ENCODE measurements around the gene SOD2. TPM values are rescaled to one million over a fixed set of nuclear protein-coding genes. Genes with fewer than 3 reads are reported as not detected.

SOD2 gene
- total RNA-seq, 1 donor from 2014 or later: 64.0 TPM

GRCh38 chr6:159646733-159647132, 46.3 kb downstream of the SOD2 start:
- Histone ChIP-seq H3K79me2 (ENCODE audit: insufficient read depth, low read length) (no peaks in the 10 kb centered on the region), H3K4me2 (ENCODE audit: low read length) (no peak overlapping the region), H4K20me1 (ENCODE audit: insufficient read depth, low read length) (no peaks in the 10 kb centered on the region), H3K27me3 (ENCODE audit: insufficient read depth, low read length) (no peaks in the 10 kb centered on the region), H3K9me3 (ENCODE audit: insufficient read depth, low read depth, low read length) (no peaks in the 10 kb centered on the region), H3K4me1 (ENCODE audit: insufficient read depth, low read length) (no peaks in the 10 kb centered on the region), H2AFZ (ENCODE audit: low read depth, low read length) (no peak overlapping the region), H3K27ac (ENCODE audit: low read depth, low read length) (no peak overlapping the region), H3K9ac (ENCODE audit: low read length) (no peak overlapping the region), H3K36me3 (ENCODE audit: insufficient read depth, low read length) (no peaks in the 10 kb centered on the region), H3K4me3 (ENCODE audit: insufficient read depth, low read depth, low read length) (no peak overlapping the region)
- no peak for FAIRE-seq
- H3K4me3 Mint-ChIP-seq (ENCODE audit: unreplicated experiment): no peak overlapping the region
- H3K27ac Mint-ChIP-seq (ENCODE audit: unreplicated experiment): no peak overlapping the region
- H3K9me3 Mint-ChIP-seq (ENCODE audit: unreplicated experiment): peaks cover 2% of the 10 kb centered on the region
- peak; percentile 85 for DNase-seq (ENCODE audit: low read depth)
- H3K27me3 Mint-ChIP-seq (ENCODE audit: low read depth, unreplicated experiment): no peaks in the 10 kb centered on the region
- TF ChIP-seq CTCF (IDR thresholded peaks at IDR 0.05; ENCODE audit: insufficient read depth, low read depth, low read length): no peak
- TF ChIP-seq EZH2 (IDR thresholded peaks at IDR 0.05; ENCODE audit: insufficient read depth, low read length): no peak
- H3K4me1 Mint-ChIP-seq (ENCODE audit: low read depth, unreplicated experiment): no peaks in the 10 kb centered on the region
- H3K36me3 Mint-ChIP-seq (ENCODE audit: low read depth, unreplicated experiment): peaks cover 4% of the 10 kb centered on the region

- Histone ChIP-seq H3K27ac (ENCODE audit: low read depth, low read length) (no peak overlapping the region), H3K4me3 (ENCODE audit: insufficient read depth, low read depth, low read length) (no peak overlapping the region), H3K79me2 (ENCODE audit: insufficient read depth, low read length) (no peaks in the 10 kb centered on the region), H3K9ac (ENCODE audit: low read length) (no peak overlapping the region), H2AFZ (ENCODE audit: low read depth, low read length) (no peak overlapping the region), H3K36me3 (ENCODE audit: insufficient read depth, low read length) (no peaks in the 10 kb centered on the region), H4K20me1 (ENCODE audit: insufficient read depth, low read length) (no peaks in the 10 kb centered on the region), H3K4me2 (ENCODE audit: low read length) (no peak overlapping the region), H3K9me3 (ENCODE audit: insufficient read depth, low read depth, low read length) (no peaks in the 10 kb centered on the region), H3K27me3 (ENCODE audit: insufficient read depth, low read length) (no peaks in the 10 kb centered on the region), H3K4me1 (ENCODE audit: insufficient read depth, low read length) (no peaks in the 10 kb centered on the region)
- no peak overlapping the region for H3K27ac Mint-ChIP-seq (ENCODE audit: unreplicated experiment)
- peaks cover 2% of the 10 kb centered on the region for H3K9me3 Mint-ChIP-seq (ENCODE audit: unreplicated experiment)
- H3K4me3 Mint-ChIP-seq (ENCODE audit: unreplicated experiment): no peak overlapping the region
- FAIRE-seq (no peak), DNase-seq (ENCODE audit: low read depth) (no peak)
- no peaks in the 10 kb centered on the region for H3K4me1 Mint-ChIP-seq (ENCODE audit: low read depth, unreplicated experiment)
- no peak for TF ChIP-seq CTCF (IDR thresholded peaks at IDR 0.05; ENCODE audit: insufficient read depth, low read depth, low read length)
- no peak for TF ChIP-seq EZH2 (IDR thresholded peaks at IDR 0.05; ENCODE audit: insufficient read depth, low read length)
- peaks cover 6% of the 10 kb centered on the region for H3K36me3 Mint-ChIP-seq (ENCODE audit: low read depth, unreplicated experiment)
- no peaks in the 10 kb centered on the region for H3K27me3 Mint-ChIP-seq (ENCODE audit: low read depth, unreplicated experiment)
Measured at GRCh38 chr6:159646116-159646515, 46.9 kb downstream of the SOD2 start.

GRCh38 chr6:159645640-159646039, 47.4 kb downstream of the SOD2 start:
- Histone ChIP-seq H3K4me2 (ENCODE audit: low read length) (no peak overlapping the region), H3K27ac (ENCODE audit: low read depth, low read length) (no peak overlapping the region), H3K36me3 (ENCODE audit: insufficient read depth, low read length) (no peaks in the 10 kb centered on the region), H2AFZ (ENCODE audit: low read depth, low read length) (no peak overlapping the region), H3K79me2 (ENCODE audit: insufficient read depth, low read length) (no peaks in the 10 kb centered on the region), H3K4me3 (ENCODE audit: insufficient read depth, low read depth, low read length) (no peak overlapping the region), H4K20me1 (ENCODE audit: insufficient read depth, low read length) (no peaks in the 10 kb centered on the region), H3K27me3 (ENCODE audit: insufficient read depth, low read length) (no peaks in the 10 kb centered on the region), H3K4me1 (ENCODE audit: insufficient read depth, low read length) (no peaks in the 10 kb centered on the region), H3K9ac (ENCODE audit: low read length) (no peak overlapping the region), H3K9me3 (ENCODE audit: insufficient read depth, low read depth, low read length) (no peaks in the 10 kb centered on the region)
- H3K4me3 Mint-ChIP-seq (ENCODE audit: unreplicated experiment): no peak overlapping the region
- no peak for FAIRE-seq
- H3K4me1 Mint-ChIP-seq (ENCODE audit: low read depth, unreplicated experiment): no peaks in the 10 kb centered on the region
- no peak overlapping the region for H3K27ac Mint-ChIP-seq (ENCODE audit: unreplicated experiment)
- no peak for TF ChIP-seq EZH2 (IDR thresholded peaks at IDR 0.05; ENCODE audit: insufficient read depth, low read length)
- no peaks in the 10 kb centered on the region for H3K27me3 Mint-ChIP-seq (ENCODE audit: low read depth, unreplicated experiment)
- H3K9me3 Mint-ChIP-seq (ENCODE audit: unreplicated experiment): peaks cover 3% of the 10 kb centered on the region
- peaks cover 6% of the 10 kb centered on the region for H3K36me3 Mint-ChIP-seq (ENCODE audit: low read depth, unreplicated experiment)
- no peak for DNase-seq (ENCODE audit: low read depth)

Other genes with a start within 250 kb of the SOD2 start
- gene WTAP, start 34.3 kb upstream of the SOD2 start, total RNA-seq: 84.7 and 93.8 TPM in 2 replicates
- 59.1 and 96.7 TPM in 2 replicates for gene ACAT2, start 68.8 kb upstream of the SOD2 start, total RNA-seq
- 238 and 256 TPM in 2 replicates for gene TCP1, start 96.4 kb upstream of the SOD2 start, total RNA-seq
- gene MRPL18, start 97.2 kb upstream of the SOD2 start, total RNA-seq: 64.6 and 69.3 TPM in 2 replicates
- gene PNLDC1, start 107.0 kb upstream of the SOD2 start, total RNA-seq: 0.11 TPM in 1 of 2 replicates, not detected in the other
- not detected in 2 replicates for gene MAS1, start 197.7 kb upstream of the SOD2 start, total RNA-seq

Measured in astrocyte (in vitro differentiated cells and primary cell).